ENCODE results near the gene TMEM108.

The TMEM108 gene

DNA sequence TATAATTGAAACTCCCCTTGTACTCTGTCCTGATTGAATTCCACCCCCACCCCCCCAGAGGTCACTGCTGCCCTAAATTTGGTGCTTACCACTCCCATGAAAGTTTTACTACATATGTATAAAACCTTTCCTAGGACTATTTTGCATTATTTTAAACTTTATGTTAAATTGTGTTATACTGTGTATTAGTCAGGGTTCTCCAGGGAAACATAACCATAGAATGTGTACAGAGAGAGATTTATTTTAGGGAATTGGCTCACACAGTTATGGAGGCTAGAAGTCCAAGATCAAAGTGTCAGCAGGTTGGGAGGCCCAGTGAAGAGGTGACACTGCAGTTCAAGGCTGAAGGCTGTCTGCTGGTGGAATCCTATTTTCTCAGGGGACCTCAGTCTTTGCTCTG is 390.9 kb downstream of the TMEM108 start:
- DNase-seq, result no peak

DNA sequence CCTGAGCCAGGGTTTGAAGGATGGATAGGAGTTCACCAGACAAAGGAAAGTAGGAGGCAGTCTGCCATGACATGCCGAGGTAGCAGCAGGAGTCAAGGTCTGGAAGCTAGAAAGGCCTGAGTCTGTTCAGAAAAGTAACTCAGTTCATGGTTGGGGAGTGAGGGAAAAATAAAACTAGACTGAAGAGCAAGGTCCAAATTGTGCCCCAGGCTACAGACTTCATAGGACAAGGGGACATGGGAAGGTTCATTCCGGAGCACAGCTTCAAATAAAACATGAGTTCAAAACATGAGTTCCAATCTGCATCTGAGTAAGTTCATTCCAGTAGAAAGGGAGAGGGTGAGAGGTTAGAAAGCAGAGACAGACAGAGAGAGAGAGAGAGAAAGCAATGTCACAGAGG is 401.4 kb downstream of the TMEM108 start:
- DNase-seq, result no peak

DNA sequence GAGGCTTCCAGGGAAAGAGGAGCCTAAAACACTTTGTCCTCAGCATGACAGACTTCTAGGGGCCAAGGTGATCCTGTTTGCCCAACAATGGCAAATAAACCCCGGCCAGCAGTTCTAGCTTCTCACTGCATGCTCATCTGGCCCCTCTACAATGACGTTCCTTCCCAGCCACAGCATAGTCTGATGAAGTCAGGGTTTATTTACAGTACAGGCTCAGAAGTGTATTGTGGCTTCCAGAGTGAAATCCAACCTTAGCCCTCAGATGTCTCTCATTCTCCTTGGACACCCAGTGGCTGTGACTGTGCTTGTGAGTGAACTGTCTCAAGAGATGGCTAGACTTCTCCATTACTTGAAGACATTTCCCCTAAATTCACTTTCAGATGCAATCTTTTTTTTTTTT is 402.5 kb downstream of the TMEM108 start:
- no peak for DNase-seq

DNA sequence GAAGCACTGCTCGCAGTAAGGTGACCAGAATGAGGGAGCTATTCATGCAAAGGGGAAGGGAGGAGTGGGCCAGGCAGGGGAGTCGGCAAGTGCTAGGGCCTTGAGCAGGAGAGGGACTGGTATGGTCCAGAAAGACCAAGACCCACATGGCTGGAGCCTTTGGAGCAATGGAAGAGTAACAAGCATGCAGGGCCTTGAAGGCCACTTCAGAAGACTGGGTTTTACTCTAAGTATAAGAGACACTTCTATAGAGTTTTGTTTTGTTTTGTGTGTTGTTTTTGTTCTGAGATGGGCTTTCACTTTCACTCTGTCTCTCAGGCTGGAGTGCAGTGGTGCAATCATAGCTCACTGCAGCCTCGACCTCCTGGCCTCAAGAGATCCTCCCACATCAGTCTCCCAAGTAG is 403.7 kb downstream of the TMEM108 start:
- no peak for DNase-seq

DNA sequence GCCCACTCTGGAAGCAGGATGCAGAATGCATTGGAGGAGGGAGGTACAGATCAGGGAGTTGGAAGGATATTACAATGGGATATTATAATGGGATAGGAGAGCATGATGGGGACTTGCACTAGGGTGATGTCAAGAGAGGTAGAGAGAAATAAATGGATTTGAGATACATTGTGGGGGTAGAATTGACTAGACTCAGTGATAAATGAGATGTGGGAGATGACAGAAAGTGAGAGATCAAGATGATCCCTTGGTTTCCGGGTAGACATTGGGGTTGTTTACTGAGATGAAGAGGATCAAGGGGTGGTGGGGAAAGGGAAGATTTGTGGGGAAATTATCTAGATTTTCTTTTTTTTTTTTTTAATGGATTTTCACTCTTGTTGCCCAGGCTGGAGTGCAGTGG is 404.3 kb downstream of the TMEM108 start:
- DNase-seq, result no peak

DNA sequence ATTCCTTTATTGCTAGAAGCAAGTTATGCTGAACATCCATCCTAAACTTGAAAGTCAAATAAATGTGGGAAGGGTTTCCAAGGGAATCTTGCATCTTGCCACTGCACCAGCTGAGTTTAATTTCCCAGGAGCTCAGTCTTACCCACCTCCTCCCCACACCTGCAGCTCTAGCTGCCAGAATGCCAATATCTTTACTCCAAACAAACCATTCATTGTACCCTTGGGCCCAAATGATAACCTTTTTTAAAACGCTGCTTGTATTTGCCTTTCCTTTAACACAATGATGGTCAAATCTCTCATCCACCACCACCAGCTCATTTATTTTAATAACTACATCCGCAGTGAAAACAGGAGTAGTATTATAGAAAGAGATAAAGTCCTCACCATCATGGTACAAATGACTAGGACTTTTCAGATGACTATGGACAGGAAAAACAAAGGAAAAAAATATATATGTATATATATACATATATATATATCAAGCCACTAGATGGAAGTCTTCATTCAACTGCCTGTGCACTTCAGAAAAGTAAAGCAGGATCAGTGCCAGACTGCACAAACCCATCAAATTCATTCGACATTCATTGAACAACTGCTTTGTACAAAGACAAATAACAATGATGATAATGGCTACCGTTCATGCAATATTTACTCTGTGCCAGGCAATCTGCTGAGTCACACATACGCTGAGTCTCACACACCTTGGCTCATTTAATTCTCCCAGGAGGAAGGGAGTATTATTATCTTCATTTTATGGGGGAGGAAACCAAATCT is 405.6 kb downstream of the TMEM108 start:
- no peak for DNase-seq

DNA sequence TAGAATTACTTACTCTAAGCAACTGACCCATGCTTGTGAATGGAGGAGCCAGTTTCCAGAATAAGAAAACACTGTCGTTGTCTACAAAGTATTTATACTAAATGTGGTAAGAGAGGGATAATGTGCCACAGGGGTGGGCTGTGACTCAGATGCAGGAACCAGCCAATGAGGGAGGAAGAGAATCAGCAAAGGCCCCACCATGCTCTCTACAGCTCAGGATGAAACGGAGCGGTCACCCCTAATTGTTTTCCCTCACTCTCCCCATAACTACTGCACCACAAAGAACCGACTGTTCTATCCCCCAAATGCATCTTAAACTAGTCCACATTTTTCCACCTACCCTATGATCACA is 406.2 kb downstream of the TMEM108 start:
- no peak for DNase-seq

DNA sequence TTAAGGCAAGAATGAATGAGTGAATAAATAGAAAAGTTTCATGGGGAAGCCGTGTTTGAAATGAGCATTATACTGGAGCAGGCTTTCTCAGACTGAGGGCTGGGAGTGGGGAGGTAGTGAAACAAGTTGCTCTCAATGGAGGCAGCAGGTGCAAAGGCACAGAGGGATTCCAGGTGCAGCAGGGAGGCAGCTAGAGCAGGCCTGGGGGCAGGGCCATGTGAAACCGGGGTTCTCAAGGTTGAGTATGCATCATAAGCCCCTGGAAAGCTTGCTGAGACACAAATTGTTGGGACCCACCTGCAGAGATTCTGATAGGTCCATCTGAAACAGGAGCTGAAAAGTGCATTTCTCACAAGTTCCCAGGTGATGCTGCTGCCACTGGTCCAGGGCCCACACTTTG is 406.9 kb downstream of the TMEM108 start:
- DNase-seq, result no peak

Data from 8988T (cell line).